RWPE2 (cell line): Measurements from ENCODE around the gene SSH3.

Experiments used
- ATAC-seq: fragments of 200-7000 bp; cut with Tn5 transposase; 3 replicates; pipeline ENCODE4 v1.9.1; 2021; ENCODE audit warnings: low read depth
- DNase-seq: peaks from one replicate; pipeline ENCODE4 v3.0.0-alpha.2; 2020; ENCODE audit warnings: low spot score
- H3K27ac ChIP-seq: fragments of 450-650 bp; 2 replicates; pipeline ENCODE4 v1.5.1; 2017; ENCODE audit warnings: mild to moderate bottlenecking; ENCODE audit not compliant: poor library complexity, severe bottlenecking
- H3K27me3 ChIP-seq: fragments of 250-450 bp; sonication (Bioruptor Pico); 2 replicates; pipeline ENCODE4 v1.5.1; 2021; ENCODE audit warnings: mild to moderate bottlenecking, moderate library complexity; ENCODE audit not compliant: insufficient read depth, poor library complexity, severe bottlenecking
- H3K36me3 ChIP-seq: fragments of 250-450 bp; sonication (Bioruptor Pico); 2 replicates; pipeline ENCODE4 v1.5.1; 2020; ENCODE audit warnings: low read depth, mild to moderate bottlenecking, moderate library complexity
- H3K4me1 ChIP-seq: fragments of 250-450 bp; sonication (Bioruptor Pico); 2 replicates; pipeline ENCODE4 v1.5.1; 2021; ENCODE audit warnings: mild to moderate bottlenecking, moderate library complexity; ENCODE audit not compliant: insufficient read depth, poor library complexity, severe bottlenecking
- H3K4me3 ChIP-seq: fragments of 250-450 bp; sonication (Bioruptor Pico); 2 replicates; pipeline ENCODE4 v1.5.1; 2021; ENCODE audit warnings: mild to moderate bottlenecking, moderate library complexity; ENCODE audit not compliant: severe bottlenecking
- H3K9me3 ChIP-seq: fragments of 250-450 bp; sonication (Bioruptor Pico); 2 replicates; pipeline ENCODE4 v1.5.1; 2021; ENCODE audit warnings: mild to moderate bottlenecking, moderate library complexity; ENCODE audit not compliant: severe bottlenecking
- CTCF ChIP-seq: fragments of 450-650 bp; IDR thresholded peaks from one replicate; pipeline ENCODE4 v1.5.1; 2017; ENCODE audit warnings: mild to moderate bottlenecking, moderate library complexity; ENCODE audit not compliant: poor library complexity, severe bottlenecking

The SSH3 gene

GRCh38 chr11:67301951-67302516, 1.3 kb upstream of the SSH3 start:
- DNase-seq (peak; percentile 80), ATAC-seq (peak; percentile 64)
- Histone ChIP-seq H3K9me3 (no peaks in the 10 kb centered on the region), H3K27me3 (no peaks in the 10 kb centered on the region), H3K4me1 (peaks cover 13% of the 10 kb centered on the region), H3K36me3 (peaks cover 41% of the 10 kb centered on the region), H3K27ac (peak overlapping the region; percentile 82), H3K4me3 (peak overlapping the region; percentile 68)
- no peak for TF ChIP-seq CTCF

GRCh38 chr11:67302571-67303131, 679 bp upstream of the SSH3 start:
- Histone ChIP-seq H3K4me1 (peaks cover 13% of the 10 kb centered on the region), H3K27me3 (no peaks in the 10 kb centered on the region), H3K4me3 (peak overlapping the region; percentile 68), H3K9me3 (no peaks in the 10 kb centered on the region), H3K27ac (peak overlapping the region; percentile 82), H3K36me3 (peaks cover 45% of the 10 kb centered on the region)
- peak; percentile 44 for ATAC-seq
- peak; percentile 77 for DNase-seq
- TF ChIP-seq CTCF, result no peak

GRCh38 chr11:67303835-67304411, 593 bp downstream of the SSH3 start:
- H3K36me3 ChIP-seq, result peaks cover 43% of the 10 kb centered on the region
- H3K4me1 ChIP-seq, result peaks cover 13% of the 10 kb centered on the region
- ATAC-seq (peak; percentile 10; the same call in 2 of the 3 replicates), DNase-seq (peak; percentile 62)
- peak overlapping the region; percentile 82 for H3K27ac ChIP-seq
- TF ChIP-seq CTCF, result no peak
- no peaks in the 10 kb centered on the region for H3K27me3 ChIP-seq
- no peaks in the 10 kb centered on the region for H3K9me3 ChIP-seq
- peak overlapping the region; percentile 68 for H3K4me3 ChIP-seq

- H3K27ac ChIP-seq, result peak overlapping the region; percentile 82
- DNase-seq, result peak; percentile 39
- no peak for TF ChIP-seq CTCF
- H3K4me3 ChIP-seq, result peak overlapping the region; percentile 68
- H3K27me3 ChIP-seq, result no peaks in the 10 kb centered on the region
- H3K36me3 ChIP-seq, result peaks cover 45% of the 10 kb centered on the region
- peaks cover 13% of the 10 kb centered on the region for H3K4me1 ChIP-seq
- H3K9me3 ChIP-seq, result no peaks in the 10 kb centered on the region
- ATAC-seq, result no peak
Observed at GRCh38 chr11:67304511-67305113, 1.3 kb downstream of the SSH3 start.
